PFSK-1 (cell line): ENCODE data around the gene NDUFA8.

Source experiments
- FOXP2 ChIP-seq: optimal IDR thresholded peaks from 2 replicates; pipeline ENCODE3; 2011; ENCODE audit warnings: borderline replicate concordance, control low read depth, inconsistent platforms; ENCODE audit not compliant: insufficient read depth; ENCODE audit errors: extremely low read length, extremely low read depth
- POLR2AphosphoS5 ChIP-seq: IDR thresholded peaks from 2 replicates; pipeline ENCODE4 v1.6.1; 2012; ENCODE audit warnings: low read depth, mild to moderate bottlenecking, control low read depth, low read length, moderate library complexity
- REST ChIP-seq, 2 experiments: IDR thresholded peaks; 2 replicates each; pipeline versions ENCODE4 v1.6.1 to v1.8.0; 2011 to 2012; ENCODE audit warnings: low read depth in 2 of 2, low read length in 2 of 2, control low read depth in 1 of 2, inconsistent platforms in 1 of 2, mild to moderate bottlenecking in 1 of 2, moderate library complexity in 1 of 2; ENCODE audit not compliant: insufficient read depth in 1 of 2
- SIN3A ChIP-seq: IDR thresholded peaks from 2 replicates; pipeline ENCODE4 v1.6.1; 2012; ENCODE audit warnings: mild to moderate bottlenecking, low read length, moderate library complexity, borderline replicate concordance; ENCODE audit not compliant: insufficient read depth
- TAF1 ChIP-seq: IDR thresholded peaks from 2 replicates; pipeline ENCODE4 v1.6.1; 2012; ENCODE audit warnings: low read length, control low read depth, borderline replicate concordance; ENCODE audit not compliant: insufficient read depth

NDUFA8 gene

DNA sequence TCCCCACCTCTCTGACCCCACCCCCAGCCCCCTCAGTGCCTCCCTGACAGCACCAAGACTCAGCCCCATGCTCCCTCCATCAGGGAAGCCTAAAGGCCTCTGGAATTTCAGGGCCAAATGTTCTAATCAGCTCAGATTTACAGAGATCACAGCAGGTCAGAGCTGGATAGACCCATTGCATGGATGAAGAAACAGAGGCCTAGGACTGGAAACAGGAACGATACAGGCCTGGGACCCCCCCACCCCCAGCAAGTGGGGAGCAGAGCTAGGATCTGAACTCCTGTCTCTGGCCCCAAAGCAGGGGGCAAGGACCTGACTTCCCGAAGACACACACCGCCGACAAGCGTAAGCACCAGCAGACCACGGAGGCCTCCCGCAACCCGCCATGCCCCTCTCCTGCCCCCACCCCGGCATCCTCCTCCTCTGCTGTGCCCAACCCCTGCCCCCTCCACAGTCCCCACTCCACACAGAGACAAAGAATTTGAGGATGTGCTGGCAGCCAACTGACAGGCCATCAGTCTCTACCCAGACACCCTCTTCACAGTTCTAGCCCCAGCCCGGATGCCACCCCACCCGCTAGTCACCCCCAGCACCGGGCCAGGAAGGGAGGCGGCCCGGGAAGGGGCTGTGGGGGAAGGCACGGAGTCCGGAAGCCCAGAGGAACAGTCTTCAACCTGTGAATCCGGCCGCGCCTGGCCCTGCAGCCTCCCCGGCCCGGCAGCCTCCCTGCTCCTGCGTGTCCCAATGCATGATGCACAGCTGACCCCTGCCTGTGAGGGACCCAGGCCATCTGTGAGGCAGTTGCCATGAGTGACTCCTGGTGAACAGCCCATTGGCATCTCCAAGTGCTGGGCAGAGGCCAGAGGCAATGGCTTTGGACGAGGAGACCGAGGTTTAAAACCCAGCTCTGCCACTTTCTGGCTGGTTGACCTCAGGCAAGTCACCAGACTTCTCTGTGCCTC lies 31.3 kb downstream of the NDUFA8 start:
- TF ChIP-seq POLR2AphosphoS5: no peak
- no peak for TF ChIP-seq TAF1
- no peak for TF ChIP-seq REST (IDR thresholded peaks at IDR 0.05; ENCODE audit: insufficient read depth in 1 of 2, low read depth in 2 of 2, low read length in 2 of 2)
- no peak for TF ChIP-seq SIN3A
- TF ChIP-seq FOXP2: no peak

- TF ChIP-seq REST (IDR thresholded peaks at IDR 0.05; ENCODE audit: insufficient read depth in 1 of 2, low read depth in 2 of 2, low read length in 2 of 2): no peak
- TF ChIP-seq SIN3A: no peak
- TF ChIP-seq POLR2AphosphoS5: no peak
These were observed 32.2 kb downstream of the NDUFA8 start for GRCh38 chr9:122127396-122127798.

GRCh38 chr9:122126331-122127261 lies 33.0 kb downstream of the NDUFA8 start:
- TF ChIP-seq FOXP2 (no peak), TAF1 (no peak), REST (IDR thresholded peaks at IDR 0.05; ENCODE audit: insufficient read depth in 1 of 2, low read depth in 2 of 2, low read length in 2 of 2) (no peak), POLR2AphosphoS5 (no peak), SIN3A (no peak)

DNA sequence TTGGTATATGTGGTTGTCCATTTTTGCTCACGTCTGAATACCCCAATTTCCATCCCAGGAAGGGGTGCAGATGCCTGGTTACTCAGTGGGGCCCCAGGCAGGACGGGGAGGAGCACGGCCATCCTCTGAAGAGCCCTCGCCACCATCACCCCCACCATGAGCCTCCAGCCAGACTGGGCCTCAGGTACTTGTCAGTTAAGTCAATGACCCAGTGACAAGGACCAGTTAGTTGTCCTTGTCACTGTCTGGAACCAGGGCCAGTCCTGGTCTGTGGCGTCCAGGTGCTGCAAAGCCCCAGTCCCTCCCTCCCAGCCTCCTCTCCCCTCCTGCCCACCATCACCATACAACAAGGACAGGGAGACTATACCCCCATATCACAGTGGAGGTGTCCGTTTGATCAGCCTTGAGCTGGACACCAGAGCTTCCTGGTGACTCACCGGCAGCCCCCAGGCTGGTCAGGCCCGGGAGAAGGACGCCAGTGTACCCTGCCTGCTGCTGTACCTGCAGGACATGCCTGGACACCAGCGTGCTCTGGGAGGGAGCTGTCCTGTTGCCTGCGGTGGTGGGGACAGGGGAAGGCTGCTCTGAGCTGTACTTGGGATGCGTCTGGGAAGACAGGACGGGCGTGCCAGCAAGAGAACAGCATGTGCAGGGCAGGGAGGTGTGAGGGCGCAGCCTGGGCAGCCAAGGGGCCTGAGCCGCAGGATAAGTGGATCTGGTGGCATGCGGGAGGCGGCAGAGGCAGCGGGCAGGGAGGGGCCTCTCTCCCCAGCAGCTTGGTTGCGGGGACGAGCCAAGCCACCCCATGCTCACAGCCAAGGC lies 33.9 kb downstream of the NDUFA8 start:
- TF ChIP-seq SIN3A: no peak
- no peak for TF ChIP-seq REST (IDR thresholded peaks at IDR 0.05; ENCODE audit: insufficient read depth in 1 of 2, low read depth in 2 of 2, low read length in 2 of 2)
- TF ChIP-seq TAF1: no peak
- no peak for TF ChIP-seq FOXP2
- TF ChIP-seq POLR2AphosphoS5: no peak
